Measurements from ENCODE around the gene SIPA1L3.

SIPA1L3 gene

GRCh38 chr19:38224014-38224862 lies 317.2 kb downstream of the SIPA1L3 start, which contains the start of gene DPF1 (continued):
- TF ChIP-seq ATF2 (tag by site-specific recombination; IDR thresholded peaks at IDR 0.05; ENCODE audit: low read depth) (no peak), ZNF416 (tag by site-specific recombination; IDR thresholded peaks at IDR 0.05) (no peak), ZNF248 (tag by site-specific recombination; IDR thresholded peaks at IDR 0.05) (no peak), ZNF670 (tag by site-specific recombination; IDR thresholded peaks at IDR 0.05; ENCODE audit: low read depth) (no peak), ZNF660 (tag by site-specific recombination; IDR thresholded peaks at IDR 0.05) (no peak), ZNF433 (tag by site-specific recombination; IDR thresholded peaks at IDR 0.05; ENCODE audit: low read depth) (no peak), ZNF138 (tag by site-specific recombination; IDR thresholded peaks at IDR 0.05; ENCODE audit: borderline replicate concordance) (no peak), BCL11B (tag by site-specific recombination; IDR thresholded peaks at IDR 0.05; ENCODE audit: low read depth) (peak; percentile 89), ZNF121 (tag by site-specific recombination; IDR thresholded peaks at IDR 0.05) (no peak; the same call in 1 of the 2 replicates), ZNF529 (tag by site-specific recombination; IDR thresholded peaks at IDR 0.05; ENCODE audit: insufficient replicate concordance) (no peak), CTCF (tag by site-specific recombination; IDR thresholded peaks at IDR 0.05) (peak; percentile 90), ZNF174 (tag by site-specific recombination; IDR thresholded peaks at IDR 0.05) (no peak), ZNF292 (tag by site-specific recombination; IDR thresholded peaks at IDR 0.05; ENCODE audit: borderline replicate concordance, low read depth) (no peak), ZNF473 (tag by site-specific recombination; IDR thresholded peaks at IDR 0.05) (no peak), ZNF658 (tag by site-specific recombination; IDR thresholded peaks at IDR 0.05) (no peak), RBAK (tag by site-specific recombination; IDR thresholded peaks at IDR 0.05) (peak; percentile 66; the same call in 1 of the 2 replicates), ZNF544 (tag by site-specific recombination; IDR thresholded peaks at IDR 0.05) (no peak), PRDM10 (tag by site-specific recombination; IDR thresholded peaks at IDR 0.05) (peak; percentile 99), ZNF394 (tag by site-specific recombination; IDR thresholded peaks at IDR 0.05; ENCODE audit: borderline replicate concordance) (peak; percentile 43; the same call in 1 of the 2 replicates), ZFP69B (tag by site-specific recombination; IDR thresholded peaks at IDR 0.05) (peak; percentile 85; the same call in 1 of the 2 replicates), ZNF302 (tag by site-specific recombination; IDR thresholded peaks at IDR 0.05; ENCODE audit: low read depth) (peak; percentile 83; the same call in 1 of the 2 replicates), MYNN (tag by site-specific recombination; IDR thresholded peaks at IDR 0.05; ENCODE audit: borderline replicate concordance) (peak; percentile 54), ZFP37 (tag by site-specific recombination; IDR thresholded peaks at IDR 0.05) (peak; percentile 14; the same call in 1 of the 2 replicates), ZNF221 (tag by site-specific recombination; IDR thresholded peaks at IDR 0.05; ENCODE audit: borderline replicate concordance) (no peak), PRDM1 (tag by site-specific recombination; IDR thresholded peaks at IDR 0.05) (no peak), ZNF335 (tag by site-specific recombination; conservative IDR thresholded peaks at IDR 0.05) (peak; percentile 100), OSR2 (tag by site-specific recombination; IDR thresholded peaks at IDR 0.05) (peak; percentile 31), ZNF707 (tag by site-specific recombination; IDR thresholded peaks at IDR 0.05) (no peak), GLIS2 (tag by site-specific recombination; IDR thresholded peaks at IDR 0.05) (peak; percentile 100), KLF9 (tag by site-specific recombination; IDR thresholded peaks at IDR 0.05; ENCODE audit: low read depth) (peak; percentile 94), ZBTB10 (tag by site-specific recombination; IDR thresholded peaks at IDR 0.05) (peak; percentile 100)
